RPMI7951 (cell line): ENCODE measurements around the gene OR2J2. TPM values are rescaled to one million over a fixed set of nuclear protein-coding genes. Genes with fewer than 3 reads are reported as not detected.

Experiments
- total RNA-seq: library from RNA; depleted of rRNA; stranded (reverse); fragments of >200 nt; shearing (Covaris generic); gene quantifications from 2 replicates; pipeline ENCODE4 v1.2.3, GENCODE V29; 2014; rRNA removed

Gene OR2J2
- total RNA-seq, 1 experiment from 2014 or later = not detected

Other genes with a start within 250 kb of the OR2J2 start
- gene TRIM27, start 246.9 kb upstream of the OR2J2 start, total RNA-seq = 47.3 and 62.2 TPM in 2 replicates
- 1.1 and 2.4 TPM in 2 replicates for gene ZNF311, start 165.6 kb upstream of the OR2J2 start, total RNA-seq
- not detected in 2 replicates for gene OR2W1, start 125.7 kb upstream of the OR2J2 start, total RNA-seq
- not detected in 2 replicates for gene OR2B3, start 83.6 kb upstream of the OR2J2 start, total RNA-seq
- gene OR2J1, start 71.4 kb upstream of the OR2J2 start, total RNA-seq = not detected in 2 replicates
- not detected in 2 replicates for gene OR2J3, start 62.8 kb upstream of the OR2J2 start, total RNA-seq
- gene OR14J1, start 130.8 kb downstream of the OR2J2 start, total RNA-seq = not detected in 2 replicates
- gene OR5V1, start 198.0 kb downstream of the OR2J2 start, total RNA-seq = not detected in 2 replicates
- gene OR12D3, start 204.4 kb downstream of the OR2J2 start, total RNA-seq = not detected in 2 replicates
- gene OR12D2, start 224.7 kb downstream of the OR2J2 start, total RNA-seq = not detected in 2 replicates
- gene OR12D1, start 244.0 kb downstream of the OR2J2 start, total RNA-seq = not detected in 2 replicates